Panc1 (cell line): ENCODE data around the gene LIPN.

Experiments
- CTCF ChIP-seq: fragments of 450-650 bp; IDR thresholded peaks from 2 replicates; pipeline ENCODE4 v1.5.1; 2017; ENCODE audit warnings: mild to moderate bottlenecking
- POLR2AphosphoS5 ChIP-seq: IDR thresholded peaks from 2 replicates; pipeline ENCODE4 v1.6.1; 2012; ENCODE audit warnings: mild to moderate bottlenecking, low read depth, low read length, moderate library complexity
- SIN3A ChIP-seq: IDR thresholded peaks from 2 replicates; pipeline ENCODE4 v1.6.1; 2012; ENCODE audit warnings: low read depth, mild to moderate bottlenecking, low read length, moderate library complexity, borderline replicate concordance; ENCODE audit not compliant: insufficient read depth
- TCF7L2 ChIP-seq: IDR thresholded peaks from 2 replicates; pipeline ENCODE4 v1.6.1; 2011; ENCODE audit warnings: mild to moderate bottlenecking, low read depth, low read length, inconsistent platforms

DNA sequence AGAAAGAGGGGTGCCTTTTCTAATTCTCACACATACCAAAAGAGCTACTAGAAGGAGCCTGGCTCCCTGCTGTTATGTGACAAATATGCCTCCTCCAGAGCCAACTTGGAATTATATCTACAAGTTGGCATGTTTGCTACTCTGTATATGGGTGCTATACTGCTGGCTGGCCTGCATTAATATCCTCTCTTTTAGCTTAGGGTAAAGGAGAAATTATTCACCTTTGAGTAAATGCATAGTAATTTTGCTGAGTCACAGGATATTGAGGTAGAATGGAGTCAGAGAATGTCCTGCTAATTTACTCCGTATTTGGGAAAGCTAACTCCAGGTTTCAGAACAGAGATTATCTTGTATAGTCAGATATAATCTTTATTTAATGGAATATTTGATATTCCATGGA, 24.2 kb upstream of the LIPN start:
- no peak for TF ChIP-seq CTCF
- TF ChIP-seq SIN3A: no peak
- TF ChIP-seq POLR2AphosphoS5: no peak
- no peak for TF ChIP-seq TCF7L2
